Measurements from ENCODE around the gene GRIP1.

DNA sequence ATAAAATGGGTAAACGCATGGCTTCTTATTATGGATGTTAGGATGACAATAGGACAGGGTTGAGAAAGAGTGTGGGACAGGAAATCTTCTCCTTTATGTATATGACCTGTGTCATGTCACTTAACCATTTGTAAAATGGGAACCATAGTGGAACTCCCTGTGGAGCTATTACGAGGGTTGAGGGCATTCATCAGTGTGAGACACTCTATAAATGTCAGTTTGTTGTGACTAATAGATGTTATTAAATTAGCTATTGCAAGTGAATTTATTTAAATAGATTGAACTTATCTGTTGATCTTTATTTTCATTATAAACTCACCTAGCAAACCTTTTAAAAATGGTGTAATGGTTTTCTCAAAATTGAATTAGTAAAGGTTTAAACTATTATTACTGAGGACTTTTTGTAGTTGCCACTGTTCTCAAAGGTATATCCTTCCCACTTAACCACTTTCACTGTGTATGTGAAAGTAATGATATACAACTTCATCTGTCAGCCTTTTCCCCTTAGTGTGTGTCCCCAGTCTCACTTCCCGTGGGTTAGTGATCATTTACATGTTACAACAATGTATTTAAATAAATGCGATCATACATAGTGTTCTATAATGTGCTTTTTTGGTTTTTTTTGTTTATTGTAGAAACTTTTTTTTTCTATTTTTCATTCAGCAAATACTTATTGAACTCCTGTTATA is 359.5 kb downstream of the GRIP1 start:
- TF ChIP-seq, protein P1, sequence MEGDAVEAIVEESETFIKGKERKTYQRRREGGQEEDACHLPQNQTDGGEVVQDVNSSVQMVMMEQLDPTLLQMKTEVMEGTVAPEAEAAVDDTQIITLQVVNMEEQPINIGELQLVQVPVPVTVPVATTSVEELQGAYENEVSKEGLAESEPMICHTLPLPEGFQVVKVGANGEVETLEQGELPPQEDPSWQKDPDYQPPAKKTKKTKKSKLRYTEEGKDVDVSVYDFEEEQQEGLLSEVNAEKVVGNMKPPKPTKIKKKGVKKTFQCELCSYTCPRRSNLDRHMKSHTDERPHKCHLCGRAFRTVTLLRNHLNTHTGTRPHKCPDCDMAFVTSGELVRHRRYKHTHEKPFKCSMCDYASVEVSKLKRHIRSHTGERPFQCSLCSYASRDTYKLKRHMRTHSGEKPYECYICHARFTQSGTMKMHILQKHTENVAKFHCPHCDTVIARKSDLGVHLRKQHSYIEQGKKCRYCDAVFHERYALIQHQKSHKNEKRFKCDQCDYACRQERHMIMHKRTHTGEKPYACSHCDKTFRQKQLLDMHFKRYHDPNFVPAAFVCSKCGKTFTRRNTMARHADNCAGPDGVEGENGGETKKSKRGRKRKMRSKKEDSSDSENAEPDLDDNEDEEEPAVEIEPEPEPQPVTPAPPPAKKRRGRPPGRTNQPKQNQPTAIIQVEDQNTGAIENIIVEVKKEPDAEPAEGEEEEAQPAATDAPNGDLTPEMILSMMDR (IDR thresholded peaks at IDR 0.05) = no peak
- TF ChIP-seq ZFX (IDR thresholded peaks at IDR 0.05; ENCODE audit: borderline replicate concordance) = no peak

All from 22Rv1 (cell line).